Measurements from ENCODE around the gene GUCA1A.

GRCh38 chr6:42138630-42139619, 34.2 kb upstream of the GUCA1A start:
- TF ChIP-seq CTCF (IDR thresholded peaks at IDR 0.05), result no peak
- peak in 1 of 3 donors; percentile 12 for TF ChIP-seq POLR2AphosphoS5 (IDR thresholded peaks at IDR 0.05)
- TF ChIP-seq POLR2A (IDR thresholded peaks at IDR 0.05), result no peak

Data from transverse colon (tissue), 4 donors.